HFFc6 (cell line): ENCODE results near the gene SFTA2. TPM values are rescaled to one million over a fixed set of nuclear protein-coding genes. Genes with fewer than 3 reads are reported as not detected.
"Not testable (repeated sequence)": the region's sequence is repeated elsewhere in the genome, so short reads cannot be mapped to it uniquely, and the experiment has no call there.

Source experiments
- DNase-seq: peaks from one replicate; pipeline ENCODE4 v3.0.0-alpha.2; 2018
- H3K27ac Mint-ChIP-seq: 2 replicates; pipeline ENCODE4 v1.8.0; 2020; ENCODE audit warnings: mild to moderate bottlenecking, mixed read lengths
- H3K27me3 Mint-ChIP-seq: 2 replicates; pipeline ENCODE4 v1.8.0; 2021; ENCODE audit warnings: mild to moderate bottlenecking, moderate library complexity, mixed read lengths; ENCODE audit not compliant: insufficient read depth
- H3K36me3 Mint-ChIP-seq: 2 replicates; pipeline ENCODE4 v1.8.0; 2021; ENCODE audit warnings: low read depth, mixed read lengths
- H3K4me1 Mint-ChIP-seq: 2 replicates; pipeline ENCODE4 v1.8.0; 2020; ENCODE audit warnings: low read depth, mixed read lengths
- H3K4me3 Mint-ChIP-seq: 2 replicates; pipeline ENCODE4 v1.8.0; 2020; ENCODE audit warnings: mild to moderate bottlenecking, moderate library complexity, mixed read lengths
- H3K9me3 Mint-ChIP-seq: 2 replicates; pipeline ENCODE4 v1.8.0; 2020; ENCODE audit warnings: mild to moderate bottlenecking, mixed read lengths
- CTCF ChIP-seq: fragments of 200-600 bp; sonication (generic); IDR thresholded peaks from 2 replicates; pipeline ENCODE4 v1.5.0; 2021; ENCODE audit warnings: antibody characterized with exemption, mild to moderate bottlenecking
- total RNA-seq, 6 experiments: library from RNA; stranded (reverse); fragmentation: NEBNext Ultra II Directional; extraction: Animal tissue kit (Norgen Biotek cat#: 25700); gene quantifications; 2 replicates in 1 of 6; 3 replicates in 5 of 6; pipeline ENCODE4 v1.2.3, GENCODE V29; 2021

Gene SFTA2
- total RNA-seq, 6 experiments from 2014 or later: not detected

DNA sequence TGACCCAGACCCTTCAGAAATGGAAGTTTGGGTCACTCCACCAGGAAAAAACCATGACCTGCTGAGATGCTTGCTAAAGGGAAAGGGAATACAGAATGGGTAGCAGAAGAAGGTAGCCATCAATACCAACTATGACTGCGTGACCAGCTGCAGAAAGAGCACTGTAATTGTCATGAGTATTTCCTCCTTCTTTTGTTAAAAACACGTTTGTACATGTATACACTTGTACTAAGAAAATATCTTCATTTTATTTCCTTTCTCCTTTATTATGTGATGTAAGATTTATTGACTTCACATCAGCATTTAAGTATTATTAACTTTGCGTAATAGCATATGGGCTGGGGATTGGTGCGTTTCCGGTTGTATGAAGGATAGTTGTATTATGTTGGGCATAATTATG is 39.0 kb upstream of the SFTA2 start:
- no peak for TF ChIP-seq CTCF
- H3K27me3 Mint-ChIP-seq: peaks cover 46% of the 10 kb centered on the region
- no peak overlapping the region for H3K27ac Mint-ChIP-seq
- H3K4me1 Mint-ChIP-seq: no peaks in the 10 kb centered on the region
- DNase-seq: no peak
- no peak overlapping the region for H3K4me3 Mint-ChIP-seq
- no peaks in the 10 kb centered on the region for H3K9me3 Mint-ChIP-seq
- H3K36me3 Mint-ChIP-seq: no peaks in the 10 kb centered on the region

GRCh38 chr6:30969171-30969570 is 37.2 kb upstream of the SFTA2 start:
- not testable (repeated sequence) for H3K4me3 Mint-ChIP-seq, H3K4me1 Mint-ChIP-seq, DNase-seq, H3K27ac Mint-ChIP-seq, H3K9me3 Mint-ChIP-seq, H3K36me3 Mint-ChIP-seq
- peaks cover 61% of the 10 kb centered on the region for H3K27me3 Mint-ChIP-seq

DNA sequence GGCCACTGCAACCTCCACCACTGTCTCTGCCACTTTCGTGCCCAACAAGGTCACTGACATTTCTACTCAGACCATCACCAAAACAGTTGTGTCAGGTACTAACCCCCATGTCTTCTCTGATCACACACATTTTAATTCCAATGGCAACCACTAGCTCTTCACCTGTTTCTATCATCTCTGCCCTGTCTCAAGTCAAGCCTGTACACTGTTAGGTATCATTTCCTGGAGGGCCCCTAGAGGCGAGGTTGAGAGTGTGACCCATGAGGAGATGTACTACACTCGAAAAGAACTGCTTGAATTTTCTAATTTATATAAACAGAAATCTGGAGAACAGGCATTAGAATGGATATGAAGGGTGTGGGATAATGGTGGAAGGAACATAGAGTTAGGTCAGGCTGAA is 34.2 kb upstream of the SFTA2 start:
- H3K9me3 Mint-ChIP-seq: no peaks in the 10 kb centered on the region
- peaks cover 55% of the 10 kb centered on the region for H3K27me3 Mint-ChIP-seq
- H3K36me3 Mint-ChIP-seq: no peaks in the 10 kb centered on the region
- no peak for DNase-seq
- H3K4me1 Mint-ChIP-seq: no peaks in the 10 kb centered on the region
- H3K27ac Mint-ChIP-seq: no peak overlapping the region
- no peak overlapping the region for H3K4me3 Mint-ChIP-seq
- TF ChIP-seq CTCF: no peak

GRCh38 chr6:30965140-30965601 is 33.2 kb upstream of the SFTA2 start:
- Mint-ChIP-seq H3K4me1 (no peaks in the 10 kb centered on the region), H3K9me3 (no peaks in the 10 kb centered on the region), H3K27me3 (peaks cover 50% of the 10 kb centered on the region), H3K36me3 (no peaks in the 10 kb centered on the region), H3K4me3 (no peak overlapping the region), H3K27ac (no peak overlapping the region)
- no peak for DNase-seq
- no peak for TF ChIP-seq CTCF

GRCh38 chr6:30964075-30964474 is 32.1 kb upstream of the SFTA2 start:
- H3K27me3 Mint-ChIP-seq: peaks cover 44% of the 10 kb centered on the region
- no peak for TF ChIP-seq CTCF
- no peaks in the 10 kb centered on the region for H3K4me1 Mint-ChIP-seq
- H3K36me3 Mint-ChIP-seq: no peaks in the 10 kb centered on the region
- H3K27ac Mint-ChIP-seq: no peak overlapping the region
- no peak overlapping the region for H3K4me3 Mint-ChIP-seq
- H3K9me3 Mint-ChIP-seq: no peaks in the 10 kb centered on the region
- no peak for DNase-seq

DNA sequence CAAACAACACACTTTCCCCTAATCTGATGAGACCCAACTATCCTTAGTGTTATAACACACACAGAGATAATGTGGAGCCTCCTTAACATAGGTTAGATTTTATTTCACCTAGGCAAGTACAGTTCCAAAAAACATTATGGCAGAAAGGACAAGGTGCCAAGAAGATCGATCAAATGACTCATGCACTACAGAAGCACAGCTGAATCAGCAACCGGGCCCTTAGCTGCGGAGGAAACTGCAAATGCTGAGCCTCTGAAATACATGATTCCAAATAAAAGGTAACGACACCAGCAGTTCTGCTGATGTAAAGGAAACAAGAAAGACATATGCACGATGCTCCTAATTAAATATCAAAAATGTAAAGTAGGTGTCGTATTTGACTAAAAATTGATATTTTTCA is 31.7 kb upstream of the SFTA2 start:
- Mint-ChIP-seq H3K36me3 (no peaks in the 10 kb centered on the region), H3K4me1 (no peaks in the 10 kb centered on the region), H3K27me3 (peaks cover 44% of the 10 kb centered on the region), H3K9me3 (no peaks in the 10 kb centered on the region), H3K4me3 (no peak overlapping the region), H3K27ac (no peak overlapping the region)
- DNase-seq: no peak
- TF ChIP-seq CTCF: no peak
